GM12878 (cell line): Measurements from ENCODE around the gene NDUFA12. TPM values are rescaled to one million over a fixed set of nuclear protein-coding genes. Genes with fewer than 3 reads are reported as not detected.
A peak's percentile ranks its signal among the peaks of the same experiment; 100 is the strongest.

ENCODE experiments used
- ATAC-seq: fragments of 200-7000 bp; cut with Tn5 transposase; 3 replicates; pipeline ENCODE4 v1.9.1; 2020; ENCODE audit warnings: mild to moderate bottlenecking, moderate library complexity
- BruUV-seq: library from RNA; stranded (reverse); fragments of 400-500 nt; replicated peaks from 2 replicates; lab custom pipeline; 2021; lab: Mats Ljungman, UMichigan
- CTCF ChIA-PET: fragments of 300-600 bp; sonication (Branson Sonifier 250); formaldehyde crosslinking; extraction: SDS; loops from one replicate; lab custom pipeline; 2021; ENCODE audit warnings: inconsistent platforms; lab: Yijun Ruan, JAX
- POLR2A ChIA-PET: fragments of 350-600 bp; formaldehyde crosslinking; extraction: SDS; loops from one replicate; lab custom pipeline; 2021; ENCODE audit warnings: inconsistent platforms; lab: Charles Lee
- RAD21 ChIA-PET: fragments of 300-600 bp; sonication (Branson Sonifier 250); formaldehyde crosslinking; loops from one replicate; lab custom pipeline; 2023; ENCODE audit warnings: antibody characterized with exemption; ENCODE audit not compliant: unreplicated experiment; lab: Charles Lee
- SMC1A ChIA-PET: fragments of 300-600 bp; sonication (Branson Sonifier 250); formaldehyde crosslinking; loops from one replicate; lab custom pipeline; 2023; ENCODE audit not compliant: unreplicated experiment, uncharacterized antibody; lab: Charles Lee
- DNase-seq: peaks from one replicate; pipeline ENCODE4 v3.0.0-alpha.2; 2011; ENCODE audit warnings: low read depth, low spot score
- FAIRE-seq: peaks from 3 replicates; lab custom pipeline; 2011; peaks lifted over from hg19 to GRCh38; lab: Jason Lieb, UNC
- H2AFZ ChIP-seq: 2 replicates; pipeline ENCODE4 v1.6.0; 2011; ENCODE audit warnings: low read depth, low read length, control low read depth; ENCODE audit not compliant: control insufficient read depth
- H3K27ac ChIP-seq: 2 replicates; pipeline ENCODE4 v1.5.1; 2011; ENCODE audit warnings: control low read depth; ENCODE audit not compliant: control insufficient read depth, insufficient read depth
- H3K27me3 ChIP-seq, 2 experiments: replicated peaks in 1 of 2; 2 replicates each; pipeline versions ENCODE4 v1.6.0 to v1.6.1; 2011; ENCODE audit warnings: low read length in 1 of 2; ENCODE audit not compliant: control insufficient read depth in 2 of 2, insufficient read depth in 2 of 2
- H3K36me3 ChIP-seq, 2 experiments: 2 replicates each; pipeline ENCODE4 v1.5.1; 2011; ENCODE audit warnings: low read length in 1 of 2; ENCODE audit not compliant: control insufficient read depth in 2 of 2, insufficient read depth in 2 of 2
- H3K4me1 ChIP-seq: 2 replicates; pipeline ENCODE4 v1.6.1; 2011; ENCODE audit warnings: mild to moderate bottlenecking, low read length, moderate library complexity, mixed read lengths; ENCODE audit not compliant: control insufficient read depth, insufficient read depth
- H3K4me2 ChIP-seq: 2 replicates; pipeline ENCODE4 v1.6.0; 2011; ENCODE audit warnings: control low read depth; ENCODE audit not compliant: control insufficient read depth, insufficient read depth
- H3K4me3 ChIP-seq: fragments of 200-600 bp; sonication (generic); 2 replicates; pipeline ENCODE4 v1.5.1; 2016
- H3K79me2 ChIP-seq: 2 replicates; pipeline ENCODE4 v1.6.0; 2011; ENCODE audit warnings: low read length; ENCODE audit not compliant: control insufficient read depth, insufficient read depth
- H3K9ac ChIP-seq: 2 replicates; pipeline ENCODE4 v1.8.0; 2011; ENCODE audit warnings: low read length, control low read depth, mixed read lengths; ENCODE audit not compliant: control insufficient read depth, insufficient read depth
- H3K9me3 ChIP-seq: replicated peaks from 3 replicates; pipeline ENCODE4 v1.5.1; 2011; ENCODE audit warnings: mild to moderate bottlenecking, low read length; ENCODE audit not compliant: control insufficient read depth, insufficient read depth
- H4K20me1 ChIP-seq: 2 replicates; pipeline ENCODE4 v1.6.0; 2011; ENCODE audit not compliant: control insufficient read depth, insufficient read depth
- CREB1 ChIP-seq: IDR thresholded peaks from 2 replicates; pipeline ENCODE4 v1.6.1; 2012; ENCODE audit warnings: low read depth, mild to moderate bottlenecking, inconsistent platforms
- DPF2 ChIP-seq: fragments of 450-650 bp; IDR thresholded peaks from 2 replicates; pipeline ENCODE4 v1.6.1; 2017; ENCODE audit warnings: mild to moderate bottlenecking
- MEF2A ChIP-seq: IDR thresholded peaks from 2 replicates; pipeline ENCODE4 v1.6.1; 2011; ENCODE audit warnings: low read depth, mild to moderate bottlenecking, low read length, moderate library complexity; ENCODE audit not compliant: insufficient read depth
- MEF2B ChIP-seq: fragments of 450-650 bp; IDR thresholded peaks from 2 replicates; pipeline ENCODE4 v1.6.1; 2018; ENCODE audit warnings: mild to moderate bottlenecking, moderate library complexity; ENCODE audit not compliant: partially characterized antibody, poor library complexity, severe bottlenecking
- NBN ChIP-seq: fragments of 450-650 bp; IDR thresholded peaks from 2 replicates; pipeline ENCODE4 v1.6.1; 2016
- RFX5 ChIP-seq: IDR thresholded peaks from 2 replicates; pipeline ENCODE4 v1.6.1; 2011; ENCODE audit warnings: low read depth, low read length, improper control_type of control experiment
- SPI1 ChIP-seq: IDR thresholded peaks from 2 replicates; pipeline ENCODE4 v1.6.1; 2011; ENCODE audit warnings: low read depth, mild to moderate bottlenecking, low read length, moderate library complexity, borderline replicate concordance; ENCODE audit not compliant: insufficient read depth
- TCF7 ChIP-seq: IDR thresholded peaks from 2 replicates; pipeline ENCODE4 v1.6.1; 2014; ENCODE audit warnings: antibody characterized with exemption, borderline replicate concordance
- WGBS: methylation state at CpG from one replicate; pipeline ENCODE4 v1.1.6; 2016; ENCODE audit warnings: low lambda C conversion rate; ENCODE audit not compliant: insufficient replicate concordance, insufficient coverage; ENCODE audit errors: missing lambda C conversion rate; 5-methylcytosine and 5-hydroxymethylcytosine counted together
- in situ Hi-C: fragments of 300-500 bp; cut with MboI; formaldehyde crosslinking; loops from 9 replicates; pipeline ENCODE4 v1.14.3; 2018; ENCODE audit warnings: mixed read lengths
- intact Hi-C: fragments of 100-400 bp; cut with micrococcal nuclease; formaldehyde crosslinking; loops from one replicate; pipeline ENCODE4 v1.14.2; 2022; ENCODE audit not compliant: unreplicated experiment
- polyA plus RNA-seq, 11 experiments: library from polyadenylated mRNA; depleted of rRNA in 4 of 11; unstranded in 6 of 11; stranded (reverse) in 5 of 11; fragments of >200 nt; fragmentation: Nextera tagmentation in 4 of 11; fragmentation: Illumina TruSeq in 1 of 11; extraction: Ambion mirVana in 4 of 11; extraction: Trizol in 1 of 11; gene quantifications; 1 replicate in 1 of 11; 2 replicates in 10 of 11; pipeline versions ENCODE4 v1.2.1 to v1.2.3, GENCODE V29; 2011 to 2016; ENCODE audit warnings: inconsistent platforms in 2 of 11, missing spikeins in 2 of 11, low read depth in 1 of 11
- total RNA-seq, 4 experiments: library from RNA; depleted of rRNA in 3 of 4; stranded (reverse); fragments of >200 nt in 3 of 4; fragmentation: Illumina TruSeq in 1 of 4; extraction: Trizol in 1 of 4; gene quantifications; 2 replicates each; pipeline versions ENCODE4 v1.2.1 to v1.2.3, GENCODE V29; 2013 to 2021

The NDUFA12 gene
- total and polyA plus RNA-seq, 10 of the 15 experiments (the other 5 are each of a cell fraction or from before 2014, with no cell fraction given), result 141 to 1,021 (median 295) TPM

DNA sequence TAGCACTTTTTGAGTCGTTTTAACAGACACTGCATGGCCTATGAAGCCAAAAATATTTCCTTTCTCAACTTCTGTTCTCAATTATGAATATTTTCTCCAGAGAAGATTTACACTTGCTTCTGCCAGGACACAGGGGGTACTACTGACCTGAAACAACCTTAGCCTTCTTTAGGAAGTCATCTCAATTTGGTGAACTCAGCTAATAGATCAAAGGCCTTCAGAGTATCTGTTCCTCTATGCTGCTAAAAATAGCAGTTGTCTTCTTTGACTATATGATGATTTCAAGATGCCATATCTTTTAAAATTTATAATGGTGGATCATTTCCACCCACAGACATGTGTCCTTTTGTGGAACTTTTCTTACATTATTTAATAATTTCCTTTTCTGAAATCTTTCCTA lies 14.0 kb upstream of the NDUFA12 start:
- ATAC-seq (no peak; the same call in 2 of the 3 replicates), DNase-seq (no peak)
- in situ Hi-C loops (no loop called here), intact Hi-C loops (no loop called here)
- H3K9ac ChIP-seq, result no peak overlapping the region
- POLR2A ChIA-PET, result interaction anchor here (1.0 kb wide), 1 partner anchor 14 kb away, joined by 3 read pairs; the partner anchor contains the start of gene NDUFA12
- BruUV-seq, result no TSS peak
- SMC1A ChIA-PET, result interaction anchor here (0.6 to 1.5 kb wide), 4 partner anchors 12 to 81 kb away, joined by 3 to 4 read pairs (median 3); partner anchors contain the start of gene NDUFA12
- no peaks in the 10 kb centered on the region; a peak in 1 of 4 replicates for H3K36me3 ChIP-seq
- H4K20me1 ChIP-seq, result no peaks in the 10 kb centered on the region
- no peaks in the 10 kb centered on the region for H3K4me1 ChIP-seq
- CTCF ChIA-PET, result interaction anchor here (1.6 kb wide), 1 partner anchor 517 kb away, joined by 4 read pairs; no protein-coding TSS in a partner anchor
- H2AFZ ChIP-seq, result no peak overlapping the region
- H3K9me3 ChIP-seq, result no peaks in the 10 kb centered on the region
- RAD21 ChIA-PET, result no interaction called here
- no peak overlapping the region for H3K4me3 ChIP-seq
- H3K79me2 ChIP-seq, result no peaks in the 10 kb centered on the region
- H3K27me3 ChIP-seq, result no peaks in the 10 kb centered on the region
- H3K4me2 ChIP-seq, result no peak overlapping the region
- 56% methylated on average over 1 of the region's 1 CpG for WGBS
- TF ChIP-seq MEF2B (peak; percentile 35), RFX5 (no peak), NBN (no peak), TCF7 (peak; percentile 88), SPI1 (peak; percentile 63), MEF2A (peak; percentile 79)
- TF ChIP-seq, all 136 proteins: peak for 4
- no peak overlapping the region for H3K27ac ChIP-seq
- no peak for FAIRE-seq

DNA sequence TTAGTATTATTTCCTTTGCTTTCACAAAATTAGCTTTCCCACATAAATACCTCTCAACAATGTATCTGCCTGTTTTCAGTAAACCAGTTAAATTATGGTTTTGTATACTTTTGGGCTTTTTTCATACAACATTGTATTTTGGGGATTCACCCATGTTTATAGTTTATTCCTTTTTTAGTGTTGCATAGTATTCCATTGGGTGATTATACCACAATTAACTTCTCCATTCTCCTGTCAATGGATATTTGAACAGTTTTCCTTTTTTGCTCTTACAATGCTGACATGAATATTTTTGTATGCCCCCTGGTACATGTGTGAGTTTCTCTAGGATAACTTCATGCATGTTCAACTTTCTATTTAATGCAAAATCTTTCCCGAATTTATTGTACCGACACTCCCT lies 12.6 kb upstream of the NDUFA12 start:
- H2AFZ ChIP-seq, result no peak overlapping the region
- no peaks in the 10 kb centered on the region for H3K36me3 ChIP-seq
- no peaks in the 10 kb centered on the region for H3K9me3 ChIP-seq
- H3K4me1 ChIP-seq, result no peaks in the 10 kb centered on the region
- no peaks in the 10 kb centered on the region for H3K79me2 ChIP-seq
- 97% methylated on average over 2 of the region's 2 CpGs for WGBS
- in situ Hi-C loops, result no loop called here
- POLR2A ChIA-PET, result interaction anchor here (0.7 kb wide), 1 partner anchor 12 kb away, joined by 5 read pairs; no protein-coding TSS in a partner anchor
- H4K20me1 ChIP-seq, result no peaks in the 10 kb centered on the region
- H3K4me3 ChIP-seq, result no peak overlapping the region
- intact Hi-C loops, result no loop called here
- FAIRE-seq (no peak), ATAC-seq (no peak), DNase-seq (no peak)
- H3K9ac ChIP-seq, result no peak overlapping the region
- BruUV-seq, result no TSS peak
- no peak overlapping the region for H3K27ac ChIP-seq
- RAD21 ChIA-PET, result no interaction called here
- SMC1A ChIA-PET, result interaction anchor here (1.5 kb wide), 1 partner anchor 14 kb away, joined by 3 read pairs; no protein-coding TSS in a partner anchor
- CTCF ChIA-PET, result interaction anchor here (1.6 kb wide), 1 partner anchor 518 kb away, joined by 4 read pairs; no protein-coding TSS in a partner anchor
- H3K4me2 ChIP-seq, result no peak overlapping the region
- no peaks in the 10 kb centered on the region for H3K27me3 ChIP-seq
- TF ChIP-seq DPF2, result no peak
- no peak for TF ChIP-seq CREB1
